Measurements from ENCODE around the gene CD74.

GRCh38 chr5:150408231-150408943, 4.3 kb downstream of the CD74 start:
- TF ChIP-seq, protein P1, sequence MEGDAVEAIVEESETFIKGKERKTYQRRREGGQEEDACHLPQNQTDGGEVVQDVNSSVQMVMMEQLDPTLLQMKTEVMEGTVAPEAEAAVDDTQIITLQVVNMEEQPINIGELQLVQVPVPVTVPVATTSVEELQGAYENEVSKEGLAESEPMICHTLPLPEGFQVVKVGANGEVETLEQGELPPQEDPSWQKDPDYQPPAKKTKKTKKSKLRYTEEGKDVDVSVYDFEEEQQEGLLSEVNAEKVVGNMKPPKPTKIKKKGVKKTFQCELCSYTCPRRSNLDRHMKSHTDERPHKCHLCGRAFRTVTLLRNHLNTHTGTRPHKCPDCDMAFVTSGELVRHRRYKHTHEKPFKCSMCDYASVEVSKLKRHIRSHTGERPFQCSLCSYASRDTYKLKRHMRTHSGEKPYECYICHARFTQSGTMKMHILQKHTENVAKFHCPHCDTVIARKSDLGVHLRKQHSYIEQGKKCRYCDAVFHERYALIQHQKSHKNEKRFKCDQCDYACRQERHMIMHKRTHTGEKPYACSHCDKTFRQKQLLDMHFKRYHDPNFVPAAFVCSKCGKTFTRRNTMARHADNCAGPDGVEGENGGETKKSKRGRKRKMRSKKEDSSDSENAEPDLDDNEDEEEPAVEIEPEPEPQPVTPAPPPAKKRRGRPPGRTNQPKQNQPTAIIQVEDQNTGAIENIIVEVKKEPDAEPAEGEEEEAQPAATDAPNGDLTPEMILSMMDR (IDR thresholded peaks at IDR 0.05), result no peak
- TF ChIP-seq POLR2A (IDR thresholded peaks at IDR 0.05) (no peak), POLR2AphosphoS5 (IDR thresholded peaks at IDR 0.05) (no peak)
